Jurkat, Clone E6-1 (cell line): ENCODE measurements around the gene KCNQ5.

Source experiments
- DNase-seq: peaks from one replicate; pipeline ENCODE4 v3.0.0-alpha.2; 2011; ENCODE audit warnings: low read depth, low spot score
- H3K4me3 ChIP-seq: 2 replicates; pipeline ENCODE4 v1.5.1; 2011; ENCODE audit warnings: mild to moderate bottlenecking, low read length, control low read depth, moderate library complexity

Gene KCNQ5

GRCh38 chr6:73051147-73051546 is 429.3 kb downstream of the KCNQ5 start:
- DNase-seq, result no peak

GRCh38 chr6:73054958-73055357 is 433.1 kb downstream of the KCNQ5 start:
- H3K4me3 ChIP-seq, result no peak overlapping the region
- DNase-seq, result no peak

More at GRCh38 chr6:73051147-73051546, 429.3 kb downstream of the KCNQ5 start:
- no peak overlapping the region for H3K4me3 ChIP-seq

- no peak for DNase-seq
- H3K4me3 ChIP-seq, result no peak overlapping the region
Observed at GRCh38 chr6:73058736-73059135, 436.9 kb downstream of the KCNQ5 start.

GRCh38 chr6:73062130-73062529 is 440.3 kb downstream of the KCNQ5 start:
- no peak overlapping the region for H3K4me3 ChIP-seq
- DNase-seq, result no peak

- no peak overlapping the region for H3K4me3 ChIP-seq
- DNase-seq, result no peak
Observed at GRCh38 chr6:73062837-73063236, 441.0 kb downstream of the KCNQ5 start.

- no peak overlapping the region for H3K4me3 ChIP-seq
- DNase-seq, result no peak
Observed at GRCh38 chr6:73064266-73064665, 442.4 kb downstream of the KCNQ5 start.

- DNase-seq, result no peak
- no peak overlapping the region for H3K4me3 ChIP-seq
Observed at GRCh38 chr6:73073238-73073637, 451.4 kb downstream of the KCNQ5 start.

GRCh38 chr6:73074175-73074574 is 452.3 kb downstream of the KCNQ5 start:
- no peak for DNase-seq
- no peak overlapping the region for H3K4me3 ChIP-seq

GRCh38 chr6:73076211-73076954 is 454.5 kb downstream of the KCNQ5 start:
- DNase-seq, result no peak

GRCh38 chr6:73078333-73078862 is 456.5 kb downstream of the KCNQ5 start:
- no peak overlapping the region for H3K4me3 ChIP-seq
- DNase-seq, result no peak

More at GRCh38 chr6:73076211-73076954, 454.5 kb downstream of the KCNQ5 start:
- H3K4me3 ChIP-seq, result no peak overlapping the region

- DNase-seq, result no peak
- no peak overlapping the region for H3K4me3 ChIP-seq
Observed at GRCh38 chr6:73078908-73079610, 457.2 kb downstream of the KCNQ5 start.

- H3K4me3 ChIP-seq, result no peak overlapping the region
Observed at GRCh38 chr6:73079611-73079955, 457.7 kb downstream of the KCNQ5 start.

GRCh38 chr6:73079978-73080377 is 458.1 kb downstream of the KCNQ5 start:
- no peak overlapping the region for H3K4me3 ChIP-seq
- no peak for DNase-seq

More at GRCh38 chr6:73079611-73079955, 457.7 kb downstream of the KCNQ5 start:
- DNase-seq, result no peak

GRCh38 chr6:73081955-73082354 is 460.1 kb downstream of the KCNQ5 start:
- no peak for DNase-seq
- H3K4me3 ChIP-seq, result no peak overlapping the region

- DNase-seq, result no peak
Observed at GRCh38 chr6:73083886-73084285, 462.0 kb downstream of the KCNQ5 start.

GRCh38 chr6:73085443-73085871 is 463.6 kb downstream of the KCNQ5 start:
- no peak for DNase-seq
- no peak overlapping the region for H3K4me3 ChIP-seq

More at GRCh38 chr6:73083886-73084285, 462.0 kb downstream of the KCNQ5 start:
- no peak overlapping the region for H3K4me3 ChIP-seq

GRCh38 chr6:73086726-73087125 is 464.9 kb downstream of the KCNQ5 start:
- DNase-seq, result no peak
- H3K4me3 ChIP-seq, result no peak overlapping the region

GRCh38 chr6:73088138-73088813 is 466.4 kb downstream of the KCNQ5 start:
- H3K4me3 ChIP-seq, result no peak overlapping the region
- no peak for DNase-seq

- no peak overlapping the region for H3K4me3 ChIP-seq
- DNase-seq, result no peak
Observed at GRCh38 chr6:73104921-73105320, 483.1 kb downstream of the KCNQ5 start.

- no peak overlapping the region for H3K4me3 ChIP-seq
- DNase-seq, result no peak
Observed at GRCh38 chr6:73107016-73107415, 485.2 kb downstream of the KCNQ5 start.
